ENCODE results near the gene KCNH4.

DNA sequence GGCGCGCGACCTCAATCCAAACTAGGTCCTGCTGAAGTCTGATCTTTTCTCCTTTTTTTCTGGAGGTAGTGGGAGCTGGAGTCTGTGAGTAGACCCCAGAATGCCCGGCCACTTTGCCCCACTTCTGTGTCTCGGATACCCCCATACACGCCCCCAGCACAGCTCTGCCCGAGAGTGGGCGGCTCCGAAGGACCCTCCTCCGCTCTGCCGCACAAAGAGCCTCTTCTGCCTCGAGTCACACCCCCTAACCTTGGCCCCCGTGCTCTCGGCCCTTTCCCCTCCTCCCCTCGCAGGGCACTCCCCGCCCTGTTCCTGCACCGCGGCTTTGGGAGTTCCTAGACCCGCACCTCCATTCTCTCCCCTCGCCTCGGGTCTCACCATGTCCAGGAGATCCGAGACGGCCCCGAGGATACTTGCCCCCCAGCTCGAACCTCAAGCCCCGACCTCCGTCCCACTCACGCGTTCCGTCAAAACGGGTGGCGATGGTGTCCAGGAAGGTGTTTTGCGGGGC lies 476 bp downstream of the KCNH4 start:
- TF ChIP-seq, protein P1, sequence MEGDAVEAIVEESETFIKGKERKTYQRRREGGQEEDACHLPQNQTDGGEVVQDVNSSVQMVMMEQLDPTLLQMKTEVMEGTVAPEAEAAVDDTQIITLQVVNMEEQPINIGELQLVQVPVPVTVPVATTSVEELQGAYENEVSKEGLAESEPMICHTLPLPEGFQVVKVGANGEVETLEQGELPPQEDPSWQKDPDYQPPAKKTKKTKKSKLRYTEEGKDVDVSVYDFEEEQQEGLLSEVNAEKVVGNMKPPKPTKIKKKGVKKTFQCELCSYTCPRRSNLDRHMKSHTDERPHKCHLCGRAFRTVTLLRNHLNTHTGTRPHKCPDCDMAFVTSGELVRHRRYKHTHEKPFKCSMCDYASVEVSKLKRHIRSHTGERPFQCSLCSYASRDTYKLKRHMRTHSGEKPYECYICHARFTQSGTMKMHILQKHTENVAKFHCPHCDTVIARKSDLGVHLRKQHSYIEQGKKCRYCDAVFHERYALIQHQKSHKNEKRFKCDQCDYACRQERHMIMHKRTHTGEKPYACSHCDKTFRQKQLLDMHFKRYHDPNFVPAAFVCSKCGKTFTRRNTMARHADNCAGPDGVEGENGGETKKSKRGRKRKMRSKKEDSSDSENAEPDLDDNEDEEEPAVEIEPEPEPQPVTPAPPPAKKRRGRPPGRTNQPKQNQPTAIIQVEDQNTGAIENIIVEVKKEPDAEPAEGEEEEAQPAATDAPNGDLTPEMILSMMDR (conservative IDR thresholded peaks at IDR 0.05; ENCODE audit: low read depth, low read length) = no peak
- no peak for TF ChIP-seq EZH2 (IDR thresholded peaks at IDR 0.05; ENCODE audit: borderline replicate concordance, low read depth, low read length, poor library complexity, severe bottlenecking)
